SK-N-SH (cell line): ENCODE measurements around the gene HSPA6. TPM values are rescaled to one million over a fixed set of nuclear protein-coding genes. Genes with fewer than 3 reads are reported as not detected.

Experiments used
- CTCF ChIA-PET: fragments of 300-600, 350-600 bp; formaldehyde crosslinking; extraction: SDS; loops from one replicate; lab custom pipeline; 2021; lab: Yijun Ruan, JAX
- POLR2A ChIA-PET: fragments of 350-600 bp; sonication (Branson Sonifier 250); formaldehyde crosslinking; extraction: SDS; loops from one replicate; lab custom pipeline; 2020; ENCODE audit warnings: antibody characterized with exemption, inconsistent platforms; lab: Yijun Ruan, JAX
- DNase-seq: peaks from one replicate; pipeline ENCODE4 v3.0.0; 2012
- H2AFZ ChIP-seq: fragments of 200-600 bp; sonication (generic); 2 replicates; pipeline ENCODE4 v1.8.1; 2016; ENCODE audit warnings: antibody characterized with exemption, mild to moderate bottlenecking, low read depth
- H3F3A ChIP-seq: fragments of 200-600 bp; sonication (generic); replicated peaks from 2 replicates; pipeline ENCODE3; 2016; ENCODE audit warnings: antibody characterized with exemption, mild to moderate bottlenecking; ENCODE audit not compliant: insufficient read depth
- H3K27ac ChIP-seq, 2 experiments: fragments of 200-500 bp in 1 of 2; fragments of 200-600 bp in 1 of 2; sonication (Bioruptor generic) in 1 of 2; sonication (generic), shearing (Covaris generic) in 1 of 2; 2 replicates each; pipeline versions ENCODE4 v1.5.1 to v1.6.1; 2014 to 2016; ENCODE audit warnings: low read depth in 2 of 2, inconsistent platforms in 1 of 2, low read length in 1 of 2, mild to moderate bottlenecking in 1 of 2, mixed read lengths in 1 of 2
- H3K27me3 ChIP-seq: fragments of 200-600 bp; sonication (generic), shearing (Covaris generic); 2 replicates; pipeline ENCODE4 v1.6.1; 2016; ENCODE audit warnings: mixed run types; ENCODE audit not compliant: insufficient read depth
- H3K36me3 ChIP-seq, 2 experiments: fragments of 200-500 bp in 1 of 2; fragments of 200-600 bp in 1 of 2; sonication (Bioruptor generic) in 1 of 2; sonication (generic) in 1 of 2; replicated peaks in 1 of 2; 2 replicates each; pipeline versions ENCODE3 to v1.5.1; 2014 to 2016; ENCODE audit warnings: low read length in 1 of 2, mild to moderate bottlenecking in 1 of 2; ENCODE audit not compliant: insufficient read depth in 2 of 2, control insufficient read depth in 1 of 2
- H3K4me1 ChIP-seq, 2 experiments: fragments of 200-500 bp in 1 of 2; fragments of 200-600 bp in 1 of 2; sonication (Bioruptor generic) in 1 of 2; sonication (generic), shearing (Covaris generic) in 1 of 2; 2 replicates each; pipeline versions ENCODE4 v1.5.1 to v1.6.1; 2014 to 2016; ENCODE audit warnings: low read depth in 1 of 2, low read length in 1 of 2, mixed run types in 1 of 2; ENCODE audit not compliant: insufficient read depth in 2 of 2, control insufficient read depth in 1 of 2
- H3K4me2 ChIP-seq: fragments of 200-600 bp; sonication (generic), shearing (Covaris generic); 2 replicates; pipeline ENCODE4 v1.6.1; 2017; ENCODE audit warnings: mixed run types
- H3K4me3 ChIP-seq, 2 experiments: fragments of 200-500 bp in 1 of 2; fragments of 200-600 bp in 1 of 2; sonication (Bioruptor generic) in 1 of 2; sonication (generic), shearing (Covaris generic) in 1 of 2; 2 replicates each; pipeline versions ENCODE4 v1.5.1 to v1.8.1; 2014 to 2016; ENCODE audit warnings: low read depth in 2 of 2, inconsistent platforms in 1 of 2, low read length in 1 of 2, mild to moderate bottlenecking in 1 of 2, mixed read lengths in 1 of 2, moderate library complexity in 1 of 2
- H3K79me2 ChIP-seq: fragments of 200-600 bp; sonication (generic); 2 replicates; pipeline ENCODE4 v1.8.1; 2017; ENCODE audit warnings: mild to moderate bottlenecking; ENCODE audit not compliant: insufficient read depth
- H3K9ac ChIP-seq: fragments of 200-600 bp; sonication (generic); 2 replicates; pipeline ENCODE4 v1.6.1; 2017; ENCODE audit warnings: mixed run types
- H3K9me2 ChIP-seq: fragments of 200-600 bp; sonication (generic); 2 replicates; pipeline ENCODE4 v1.6.1; 2017; ENCODE audit warnings: mixed run types
- H3K9me3 ChIP-seq: fragments of 200-600 bp; sonication (generic); 2 replicates; pipeline ENCODE4 v1.6.1; 2017; ENCODE audit warnings: mixed run types, mild to moderate bottlenecking, moderate library complexity
- H4K20me1 ChIP-seq: fragments of 200-600 bp; sonication (generic); 2 replicates; pipeline ENCODE4 v1.6.1; 2017; ENCODE audit warnings: mild to moderate bottlenecking, mixed run types; ENCODE audit not compliant: insufficient read depth
- CHD2 ChIP-seq: fragments of 150-350 bp; IDR thresholded peaks from 2 replicates; pipeline ENCODE4 v1.6.1; 2018; ENCODE audit warnings: low read length; ENCODE audit not compliant: partially characterized antibody
- CTCF ChIP-seq: fragments of 200-600 bp; sonication (generic); IDR thresholded peaks from 2 replicates; pipeline ENCODE4 v1.6.1; 2017; ENCODE audit warnings: antibody characterized with exemption, mild to moderate bottlenecking, moderate library complexity
- EZH2phosphoT487 ChIP-seq: fragments of 200-600 bp; sonication (generic); IDR thresholded peaks from 2 replicates; pipeline ENCODE4 v1.6.1; 2017; ENCODE audit warnings: low read depth, mixed run types, mild to moderate bottlenecking, antibody characterized with exemption, moderate library complexity, borderline replicate concordance
- FOSL2 ChIP-seq: IDR thresholded peaks from 2 replicates; pipeline ENCODE4 v1.4.0; 2012; ENCODE audit warnings: low read depth, mild to moderate bottlenecking, moderate library complexity, borderline replicate concordance
- JUND ChIP-seq: IDR thresholded peaks from 2 replicates; pipeline ENCODE4 v1.4.0; 2012
- RAD21 ChIP-seq: IDR thresholded peaks from 2 replicates; pipeline ENCODE4 v1.6.1; 2012; ENCODE audit warnings: mild to moderate bottlenecking, low read length
- RFX5 ChIP-seq: IDR thresholded peaks from 2 replicates; pipeline ENCODE4 v1.6.1; 2012; ENCODE audit warnings: mild to moderate bottlenecking, improper control_type of control experiment, low read length
- RXRA ChIP-seq: IDR thresholded peaks from 2 replicates; pipeline ENCODE4 v1.4.0; 2012; ENCODE audit warnings: low read depth, mild to moderate bottlenecking, borderline replicate concordance
- SIN3A ChIP-seq: IDR thresholded peaks from 2 replicates; pipeline ENCODE4 v1.6.1; 2012; ENCODE audit warnings: low read depth, mild to moderate bottlenecking, low read length, moderate library complexity, borderline replicate concordance
- YY1 ChIP-seq: IDR thresholded peaks from 2 replicates; pipeline ENCODE4 v1.4.0; 2012; ENCODE audit warnings: low read depth, mild to moderate bottlenecking
- WGBS: methylation state at CpG from one replicate; pipeline ENCODE4 v1.1.6; 2017; ENCODE audit warnings: low lambda C conversion rate; 5-methylcytosine and 5-hydroxymethylcytosine counted together
- polyA plus RNA-seq, 3 experiments: library from polyadenylated mRNA; depleted of rRNA; stranded (reverse); fragments of >200 nt; gene quantifications; 2 replicates each; pipeline ENCODE4 v1.2.3, GENCODE V29; 2012
- TF ChIP-seq, protein P1 (sequence below): fragments of 150-350 bp; IDR thresholded peaks from 2 replicates; pipeline ENCODE4 v1.6.1; 2017; ENCODE audit warnings: antibody characterized with exemption, low read length, low read depth, borderline replicate concordance
- TF ChIP-seq, protein P2 (sequence below): IDR thresholded peaks from 2 replicates; pipeline ENCODE4 v1.4.0; 2012; ENCODE audit warnings: low read depth, borderline replicate concordance

HSPA6 gene
- polyA plus RNA-seq, 1 of the 3 experiments (the other 2 are of a cell fraction): 0.07 TPM

GRCh38 chr1:161481624-161482392, 42.5 kb upstream of the HSPA6 start:
- POLR2A ChIA-PET: no interaction called here
- Histone ChIP-seq H3F3A (no peaks in the 10 kb centered on the region), H3K4me3 (no peak overlapping the region), H3K36me3 (no peaks in the 10 kb centered on the region), H3K27me3 (peaks cover 56% of the 10 kb centered on the region; the same call in 1 of the 2 replicates), H3K79me2 (no peaks in the 10 kb centered on the region), H3K9me2 (no peaks in the 10 kb centered on the region), H3K9me3 (no peaks in the 10 kb centered on the region), H3K9ac (no peak overlapping the region), H3K27ac (no peak overlapping the region), H3K4me1 (no peaks in the 10 kb centered on the region), H3K4me2 (no peak overlapping the region), H4K20me1 (no peaks in the 10 kb centered on the region), H2AFZ (no peak overlapping the region)
- CTCF ChIA-PET: interaction anchor here (0.9 to 1.5 kb wide), 2 partner anchors 10 to 14 kb away, joined by 3 to 4 read pairs; no protein-coding TSS in a partner anchor
- DNase-seq: no peak
- TF ChIP-seq JUND: no peak
- no peak for TF ChIP-seq FOSL2
- no peak for TF ChIP-seq SIN3A
- TF ChIP-seq EZH2phosphoT487: no peak
- no peak for TF ChIP-seq RAD21
- no peak for TF ChIP-seq CTCF
- TF ChIP-seq, protein P1, sequence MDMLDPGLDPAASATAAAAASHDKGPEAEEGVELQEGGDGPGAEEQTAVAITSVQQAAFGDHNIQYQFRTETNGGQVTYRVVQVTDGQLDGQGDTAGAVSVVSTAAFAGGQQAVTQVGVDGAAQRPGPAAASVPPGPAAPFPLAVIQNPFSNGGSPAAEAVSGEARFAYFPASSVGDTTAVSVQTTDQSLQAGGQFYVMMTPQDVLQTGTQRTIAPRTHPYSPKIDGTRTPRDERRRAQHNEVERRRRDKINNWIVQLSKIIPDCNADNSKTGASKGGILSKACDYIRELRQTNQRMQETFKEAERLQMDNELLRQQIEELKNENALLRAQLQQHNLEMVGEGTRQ: no peak
- TF ChIP-seq CHD2: no peak
- TF ChIP-seq, protein P2, sequence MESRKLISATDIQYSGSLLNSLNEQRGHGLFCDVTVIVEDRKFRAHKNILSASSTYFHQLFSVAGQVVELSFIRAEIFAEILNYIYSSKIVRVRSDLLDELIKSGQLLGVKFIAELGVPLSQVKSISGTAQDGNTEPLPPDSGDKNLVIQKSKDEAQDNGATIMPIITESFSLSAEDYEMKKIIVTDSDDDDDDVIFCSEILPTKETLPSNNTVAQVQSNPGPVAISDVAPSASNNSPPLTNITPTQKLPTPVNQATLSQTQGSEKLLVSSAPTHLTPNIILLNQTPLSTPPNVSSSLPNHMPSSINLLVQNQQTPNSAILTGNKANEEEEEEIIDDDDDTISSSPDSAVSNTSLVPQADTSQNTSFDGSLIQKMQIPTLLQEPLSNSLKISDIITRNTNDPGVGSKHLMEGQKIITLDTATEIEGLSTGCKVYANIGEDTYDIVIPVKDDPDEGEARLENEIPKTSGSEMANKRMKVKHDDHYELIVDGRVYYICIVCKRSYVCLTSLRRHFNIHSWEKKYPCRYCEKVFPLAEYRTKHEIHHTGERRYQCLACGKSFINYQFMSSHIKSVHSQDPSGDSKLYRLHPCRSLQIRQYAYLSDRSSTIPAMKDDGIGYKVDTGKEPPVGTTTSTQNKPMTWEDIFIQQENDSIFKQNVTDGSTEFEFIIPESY: no peak
- TF ChIP-seq RFX5: no peak
- no peak for TF ChIP-seq RXRA
- no peak for TF ChIP-seq YY1
- WGBS: 2% methylated on average over 13 of the region's 13 CpGs
